Measurements from ENCODE around the gene ENTPD1. TPM values are rescaled to one million over a fixed set of nuclear protein-coding genes. Genes with fewer than 3 reads are reported as not detected.
A peak's percentile ranks its signal among the peaks of the same experiment; 100 is the strongest.

Gene ENTPD1, protein sequence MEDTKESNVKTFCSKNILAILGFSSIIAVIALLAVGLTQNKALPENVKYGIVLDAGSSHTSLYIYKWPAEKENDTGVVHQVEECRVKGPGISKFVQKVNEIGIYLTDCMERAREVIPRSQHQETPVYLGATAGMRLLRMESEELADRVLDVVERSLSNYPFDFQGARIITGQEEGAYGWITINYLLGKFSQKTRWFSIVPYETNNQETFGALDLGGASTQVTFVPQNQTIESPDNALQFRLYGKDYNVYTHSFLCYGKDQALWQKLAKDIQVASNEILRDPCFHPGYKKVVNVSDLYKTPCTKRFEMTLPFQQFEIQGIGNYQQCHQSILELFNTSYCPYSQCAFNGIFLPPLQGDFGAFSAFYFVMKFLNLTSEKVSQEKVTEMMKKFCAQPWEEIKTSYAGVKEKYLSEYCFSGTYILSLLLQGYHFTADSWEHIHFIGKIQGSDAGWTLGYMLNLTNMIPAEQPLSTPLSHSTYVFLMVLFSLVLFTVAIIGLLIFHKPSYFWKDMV
- total RNA-seq, result 10 to 100 TPM; 18.0 to 45.4 (median 22.3) TPM

DNA sequence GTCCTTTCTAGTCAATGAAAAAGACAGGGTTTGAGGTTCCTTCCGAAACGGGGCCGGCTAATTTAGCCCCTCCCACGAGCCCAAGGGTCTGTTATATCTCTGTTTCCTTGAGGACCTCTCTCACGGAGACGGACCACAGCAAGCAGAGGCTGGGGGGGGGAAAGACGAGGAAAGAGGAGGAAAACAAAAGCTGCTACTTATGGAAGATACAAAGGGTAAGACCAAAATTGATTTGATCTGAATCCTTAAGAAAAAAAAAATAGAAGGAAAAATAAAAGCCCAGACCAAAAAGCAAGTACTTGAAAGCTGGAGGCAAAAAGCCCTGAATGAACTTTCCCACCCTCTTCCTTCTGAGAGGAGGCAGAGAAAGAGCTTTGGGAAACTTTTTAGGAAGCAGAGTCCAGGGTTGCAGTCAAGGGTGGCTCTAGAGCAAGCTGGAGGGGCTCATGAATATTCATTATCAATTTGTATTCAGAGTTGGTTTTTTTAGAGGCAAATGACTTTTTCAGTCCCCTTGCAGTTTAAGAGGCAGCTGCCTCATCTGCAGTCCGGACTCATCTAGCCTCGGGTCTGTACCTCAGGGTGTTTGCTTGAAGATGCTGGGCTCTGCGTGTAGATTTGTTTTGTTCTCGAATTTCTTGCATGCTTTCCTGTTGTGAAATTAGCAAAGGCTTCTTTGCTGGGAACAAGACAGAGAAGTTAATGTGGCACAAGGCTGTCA, at the start of gene ENTPD1:
ENTPD1 (plus strand) TSS at position 123 of the 721 bp plus-strand sequence; CDS start at position 200, 77 bp downstream.
- Histone ChIP-seq H3K4me3 (peak within 1 kb of the TSS; percentile 2 to 45 (median 38)), H3K27me3 (no peaks in the 10 kb centered on the region), H3K9me3 (no peaks in the 10 kb centered on the region), H3K4me1 (peaks cover 0 to 27% (median 12%) of the 10 kb centered on the region in 4 donors), H3K36me3 (no peaks in the 10 kb centered on the region), H3K27ac (peak within 1 kb of the TSS; percentile 77 to 90 (median 86))
- ATAC-seq (ENCODE audit: low FRiP score in 2 of 2), result peak; percentile 16 to 54
- peak in 1 of 2 donors; percentile 25 for DNase-seq
- TF ChIP-seq, protein P1, sequence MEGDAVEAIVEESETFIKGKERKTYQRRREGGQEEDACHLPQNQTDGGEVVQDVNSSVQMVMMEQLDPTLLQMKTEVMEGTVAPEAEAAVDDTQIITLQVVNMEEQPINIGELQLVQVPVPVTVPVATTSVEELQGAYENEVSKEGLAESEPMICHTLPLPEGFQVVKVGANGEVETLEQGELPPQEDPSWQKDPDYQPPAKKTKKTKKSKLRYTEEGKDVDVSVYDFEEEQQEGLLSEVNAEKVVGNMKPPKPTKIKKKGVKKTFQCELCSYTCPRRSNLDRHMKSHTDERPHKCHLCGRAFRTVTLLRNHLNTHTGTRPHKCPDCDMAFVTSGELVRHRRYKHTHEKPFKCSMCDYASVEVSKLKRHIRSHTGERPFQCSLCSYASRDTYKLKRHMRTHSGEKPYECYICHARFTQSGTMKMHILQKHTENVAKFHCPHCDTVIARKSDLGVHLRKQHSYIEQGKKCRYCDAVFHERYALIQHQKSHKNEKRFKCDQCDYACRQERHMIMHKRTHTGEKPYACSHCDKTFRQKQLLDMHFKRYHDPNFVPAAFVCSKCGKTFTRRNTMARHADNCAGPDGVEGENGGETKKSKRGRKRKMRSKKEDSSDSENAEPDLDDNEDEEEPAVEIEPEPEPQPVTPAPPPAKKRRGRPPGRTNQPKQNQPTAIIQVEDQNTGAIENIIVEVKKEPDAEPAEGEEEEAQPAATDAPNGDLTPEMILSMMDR (IDR thresholded peaks at IDR 0.05), result no peak
- TF ChIP-seq POLR2AphosphoS5 (IDR thresholded peaks at IDR 0.05), result peak in 1 of 2 donors; percentile 4
- TF ChIP-seq EP300 (IDR thresholded peaks at IDR 0.05), result peak in 1 of 4 donors; percentile 10
- TF ChIP-seq POLR2A (IDR thresholded peaks at IDR 0.05), result peak in 1 of 4 donors; percentile 62
- WGBS, 2 donors, result 6% methylated on average over 11 of the region's 11 CpGs

DNA sequence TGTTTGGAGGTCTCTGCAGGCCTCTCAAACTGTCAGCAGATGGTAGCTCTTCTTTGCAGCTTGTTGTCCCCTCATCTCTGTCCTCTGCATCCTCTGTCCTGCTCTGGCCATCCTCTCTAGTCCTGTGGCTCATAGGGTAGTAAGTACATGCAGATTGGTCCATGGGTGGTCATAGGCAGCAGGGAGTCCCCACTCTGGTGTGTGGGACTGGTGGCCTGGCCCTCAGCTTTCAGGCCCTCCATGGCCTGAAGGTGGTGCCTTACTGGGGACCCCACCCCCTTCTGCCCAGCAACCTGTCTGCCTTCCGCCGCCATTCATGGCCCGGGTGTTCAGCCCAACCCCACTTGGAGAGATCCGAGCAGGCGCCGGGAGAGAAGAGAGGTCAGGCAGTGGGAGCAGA, 49.4 kb upstream of the ENTPD1 start:
- no peaks in the 10 kb centered on the region for H3K4me1 ChIP-seq
- no peak overlapping the region for H3K4me3 ChIP-seq
- no peak for TF ChIP-seq POLR2AphosphoS5 (IDR thresholded peaks at IDR 0.05)
- TF ChIP-seq, protein P1 (IDR thresholded peaks at IDR 0.05), result no peak
- TF ChIP-seq EP300 (IDR thresholded peaks at IDR 0.05), result no peak
- TF ChIP-seq POLR2A (IDR thresholded peaks at IDR 0.05), result no peak
- ATAC-seq (ENCODE audit: low FRiP score in 2 of 2) (no peak), DNase-seq (peak in 1 of 2 donors; percentile 13)
- 50 to 52% methylated on average over 2 to 6 of the region's 6 CpGs for WGBS, 2 donors
- H3K9me3 ChIP-seq, result no peaks in the 10 kb centered on the region
- no peaks in the 10 kb centered on the region for H3K36me3 ChIP-seq
- no peaks in the 10 kb centered on the region for H3K27me3 ChIP-seq
- H3K27ac ChIP-seq, result no peak overlapping the region

DNA sequence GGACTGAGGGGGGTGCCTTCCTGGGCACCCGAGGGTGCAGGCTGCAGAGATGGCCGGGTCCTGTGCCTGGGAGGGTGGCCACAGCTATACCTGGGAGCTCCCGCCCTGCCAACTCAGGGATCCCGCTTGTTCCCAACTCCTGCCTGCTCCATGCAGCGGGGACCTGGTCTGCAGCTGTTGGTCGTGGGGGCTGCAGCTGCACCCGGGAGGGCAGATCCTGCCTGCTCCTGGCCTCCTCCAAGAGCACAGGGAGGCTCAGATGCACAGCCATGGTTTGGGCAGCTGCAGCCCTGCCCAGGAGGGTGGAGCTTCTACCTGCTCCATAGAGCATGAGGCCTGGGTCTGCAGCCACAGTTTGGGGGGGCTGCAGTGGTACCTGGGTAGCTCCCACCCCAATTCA, 49.0 kb upstream of the ENTPD1 start:
- DNase-seq, result peak in 1 of 2 donors; percentile 52
- Histone ChIP-seq H3K36me3 (no peaks in the 10 kb centered on the region), H3K9me3 (no peaks in the 10 kb centered on the region), H3K27ac (no peak overlapping the region), H3K4me3 (no peak overlapping the region), H3K4me1 (no peaks in the 10 kb centered on the region), H3K27me3 (no peaks in the 10 kb centered on the region)
- TF ChIP-seq POLR2AphosphoS5 (IDR thresholded peaks at IDR 0.05), result no peak
- TF ChIP-seq POLR2A (IDR thresholded peaks at IDR 0.05), result no peak
- TF ChIP-seq EP300 (IDR thresholded peaks at IDR 0.05), result no peak
- TF ChIP-seq, protein P1 (IDR thresholded peaks at IDR 0.05), result no peak
- ATAC-seq (ENCODE audit: low FRiP score in 2 of 2), result peak; percentile 23 to 51
- WGBS, 2 donors, result 77 to 92% methylated on average over 2 to 4 of the region's 7 CpGs

DNA sequence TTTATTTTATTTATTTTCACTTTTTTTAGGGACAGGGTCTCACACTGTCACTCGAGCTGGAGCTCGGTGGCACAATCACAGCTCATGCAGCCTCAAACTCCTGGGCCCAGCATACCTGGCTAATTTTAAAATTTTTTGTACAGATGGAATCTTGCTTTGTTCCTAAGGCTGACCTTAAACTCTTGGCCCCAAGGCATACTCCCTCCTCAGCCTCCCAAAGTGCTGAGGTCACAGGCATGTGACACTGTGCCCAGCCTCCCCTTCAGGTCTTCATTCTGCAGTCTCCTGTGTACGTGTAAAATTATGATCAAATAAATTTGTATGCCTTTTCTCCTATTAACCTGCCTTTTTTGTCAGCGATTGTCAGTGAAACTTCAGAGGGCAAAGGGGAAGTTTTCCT, 44.5 kb upstream of the ENTPD1 start:
- Histone ChIP-seq H3K36me3 (no peaks in the 10 kb centered on the region), H3K27me3 (no peaks in the 10 kb centered on the region), H3K27ac (no peak overlapping the region), H3K9me3 (no peaks in the 10 kb centered on the region), H3K4me1 (no peaks in the 10 kb centered on the region), H3K4me3 (no peak overlapping the region)
- ATAC-seq (ENCODE audit: low FRiP score in 2 of 2) (no peak), DNase-seq (no peak)
- no peak for TF ChIP-seq POLR2A (IDR thresholded peaks at IDR 0.05)
- TF ChIP-seq, protein P1 (IDR thresholded peaks at IDR 0.05), result no peak
- TF ChIP-seq POLR2AphosphoS5 (IDR thresholded peaks at IDR 0.05), result no peak
- no peak for TF ChIP-seq EP300 (IDR thresholded peaks at IDR 0.05)
- WGBS, 2 donors, result 86 to 92% methylated on average over 4 of the region's 4 CpGs

Data from upper lobe of left lung (tissue), 6 donors.